SIG-M5 treated with dmso at 0.1 percent for 504 hours (cell line): ENCODE measurements around the gene UCN2.

Experiments used
- DNase-seq: peaks from one replicate; lab custom pipeline; 2025; ENCODE audit not compliant: unreplicated experiment; lab: John Stamatoyannopoulos, UW

UCN2 gene, protein sequence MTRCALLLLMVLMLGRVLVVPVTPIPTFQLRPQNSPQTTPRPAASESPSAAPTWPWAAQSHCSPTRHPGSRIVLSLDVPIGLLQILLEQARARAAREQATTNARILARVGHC

DNA sequence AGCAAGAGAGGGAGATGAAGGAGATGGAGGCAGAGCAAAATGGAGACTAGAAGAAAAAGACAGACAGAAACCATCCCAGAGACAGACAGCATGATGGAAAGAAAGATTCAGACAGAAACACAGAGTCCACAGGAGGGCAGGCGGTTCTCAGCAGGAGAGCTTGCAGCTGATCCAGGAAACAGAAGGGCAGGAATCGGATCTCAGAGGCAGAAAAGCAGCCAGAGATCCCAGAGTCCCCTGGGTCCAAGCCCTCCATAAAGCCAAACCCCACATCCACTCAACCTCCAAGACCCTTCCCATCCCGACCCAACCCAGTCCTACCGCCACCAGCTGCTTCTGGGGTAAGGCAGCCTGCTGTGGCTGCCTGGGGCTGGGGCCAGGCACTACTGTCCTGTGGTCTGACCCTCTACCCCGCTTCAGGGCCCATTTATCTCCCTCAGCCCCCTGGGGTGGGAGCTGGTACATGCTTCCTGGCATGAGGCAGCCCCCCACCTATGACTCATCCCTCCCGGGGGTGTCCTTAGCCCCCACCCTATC lies at the start of gene UCN2:
UCN2 (minus strand) TSS at position 400 of the 537 bp plus-strand sequence. CDS start 657 bp downstream, outside the sequence.
- no peak for DNase-seq

DNA sequence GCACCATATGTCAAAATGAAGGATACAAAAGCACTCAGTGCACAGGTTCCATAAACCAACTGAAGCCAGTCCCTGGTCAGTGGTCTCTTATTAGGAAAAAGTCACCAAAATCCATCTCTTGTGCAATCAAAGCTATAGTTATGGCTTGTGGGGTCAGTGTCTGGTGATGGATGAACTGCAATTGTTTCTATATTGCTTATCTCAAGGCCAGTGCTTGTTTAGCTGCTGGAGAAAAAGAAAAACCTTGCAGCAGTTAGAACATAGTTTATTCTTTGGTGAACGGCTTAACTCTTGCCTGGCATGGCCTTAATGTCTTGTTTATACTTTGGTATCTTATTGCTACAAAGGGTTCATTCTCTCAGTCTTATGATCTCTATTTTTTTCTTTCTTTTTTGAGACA lies 48.7 kb upstream of the UCN2 start:
- no peak for DNase-seq

DNA sequence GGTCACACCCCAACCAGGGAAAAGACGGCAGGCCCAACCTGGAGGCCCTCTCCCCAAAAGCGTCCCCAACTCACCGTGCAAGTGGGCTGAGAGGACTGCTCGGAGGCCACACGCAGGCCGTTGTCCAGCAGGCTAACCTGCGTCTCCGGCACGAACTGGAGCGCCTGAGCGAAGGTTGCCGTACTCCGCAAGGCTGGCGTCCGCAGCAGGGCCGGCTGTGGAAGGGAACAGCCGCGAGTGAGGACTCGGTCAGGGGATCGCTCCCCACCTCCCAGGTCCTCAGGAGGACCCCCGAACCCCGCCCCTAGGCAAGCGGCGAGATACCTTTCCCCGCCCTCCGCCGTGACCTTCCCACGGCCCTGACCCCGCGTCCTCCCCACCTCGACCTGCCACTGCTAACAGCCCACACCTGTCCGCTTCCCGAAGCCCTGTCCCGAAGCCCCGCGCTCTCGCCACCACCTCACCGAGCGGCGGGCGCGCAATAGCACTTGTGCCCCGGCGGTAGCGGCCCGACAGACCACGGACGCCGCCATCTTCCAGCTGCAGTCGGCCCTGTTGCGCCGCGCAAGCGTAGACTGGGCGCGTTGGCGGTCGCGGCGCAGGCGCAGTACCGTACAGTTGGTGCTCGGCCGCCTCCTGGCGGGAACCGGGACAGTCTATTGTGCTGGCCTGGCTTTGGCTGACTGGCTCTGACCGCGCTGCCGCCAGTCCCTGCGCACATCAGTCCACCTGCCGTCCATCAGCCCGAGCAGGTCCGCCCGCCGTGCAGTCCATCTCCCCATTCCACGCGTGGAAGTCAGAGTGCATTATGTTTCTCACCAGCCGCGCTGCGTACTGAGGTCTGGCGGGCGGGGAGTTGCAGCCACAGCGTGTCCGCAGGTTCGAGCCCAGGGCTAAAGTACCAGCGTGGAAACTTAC lies 45.8 kb upstream of the UCN2 start, which contains the start of gene UQCRC1:
UQCRC1 (minus strand) TSS at position 559 of the 918 bp plus-strand sequence; CDS start at position 533, 26 bp downstream.
- peak; percentile 88 for DNase-seq

DNA sequence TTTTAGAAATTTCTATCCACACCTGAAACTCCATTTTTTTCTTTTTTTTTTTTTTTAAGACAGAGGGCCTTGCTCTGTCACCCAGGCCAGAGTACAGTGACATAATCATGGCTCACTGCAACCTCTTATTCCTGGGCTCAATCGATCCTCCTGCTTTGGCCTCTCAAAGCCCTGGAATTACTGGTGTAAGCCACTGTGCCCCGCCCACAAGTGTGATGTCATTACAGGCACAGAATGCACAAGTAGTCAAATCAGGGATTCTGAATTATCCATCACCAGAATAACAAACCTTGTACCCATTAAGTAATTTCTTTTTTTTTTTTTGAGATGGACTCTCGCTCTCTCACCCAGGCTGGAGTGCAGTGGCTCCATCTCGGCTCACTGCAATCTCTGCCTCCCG lies 43.9 kb upstream of the UCN2 start:
- DNase-seq: no peak

DNA sequence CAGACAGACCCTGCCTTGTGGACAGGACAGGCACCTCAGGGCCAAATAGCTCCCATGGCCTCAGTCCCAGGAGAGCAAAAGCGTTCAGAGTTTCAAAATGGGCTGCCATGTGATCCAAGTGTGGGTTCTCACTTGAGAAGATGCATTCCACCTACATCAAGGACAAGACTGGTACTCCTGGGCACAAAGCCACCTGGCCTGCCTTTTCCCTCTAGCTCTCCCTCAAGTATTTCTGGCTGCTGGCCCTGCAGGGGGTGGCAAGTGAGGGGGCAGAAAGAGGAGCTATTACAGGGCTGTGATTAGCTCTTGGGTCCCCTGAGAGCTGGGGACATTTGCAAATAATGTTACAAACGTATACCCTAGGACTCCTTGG lies 38.0 kb upstream of the UCN2 start:
- no peak for DNase-seq

DNA sequence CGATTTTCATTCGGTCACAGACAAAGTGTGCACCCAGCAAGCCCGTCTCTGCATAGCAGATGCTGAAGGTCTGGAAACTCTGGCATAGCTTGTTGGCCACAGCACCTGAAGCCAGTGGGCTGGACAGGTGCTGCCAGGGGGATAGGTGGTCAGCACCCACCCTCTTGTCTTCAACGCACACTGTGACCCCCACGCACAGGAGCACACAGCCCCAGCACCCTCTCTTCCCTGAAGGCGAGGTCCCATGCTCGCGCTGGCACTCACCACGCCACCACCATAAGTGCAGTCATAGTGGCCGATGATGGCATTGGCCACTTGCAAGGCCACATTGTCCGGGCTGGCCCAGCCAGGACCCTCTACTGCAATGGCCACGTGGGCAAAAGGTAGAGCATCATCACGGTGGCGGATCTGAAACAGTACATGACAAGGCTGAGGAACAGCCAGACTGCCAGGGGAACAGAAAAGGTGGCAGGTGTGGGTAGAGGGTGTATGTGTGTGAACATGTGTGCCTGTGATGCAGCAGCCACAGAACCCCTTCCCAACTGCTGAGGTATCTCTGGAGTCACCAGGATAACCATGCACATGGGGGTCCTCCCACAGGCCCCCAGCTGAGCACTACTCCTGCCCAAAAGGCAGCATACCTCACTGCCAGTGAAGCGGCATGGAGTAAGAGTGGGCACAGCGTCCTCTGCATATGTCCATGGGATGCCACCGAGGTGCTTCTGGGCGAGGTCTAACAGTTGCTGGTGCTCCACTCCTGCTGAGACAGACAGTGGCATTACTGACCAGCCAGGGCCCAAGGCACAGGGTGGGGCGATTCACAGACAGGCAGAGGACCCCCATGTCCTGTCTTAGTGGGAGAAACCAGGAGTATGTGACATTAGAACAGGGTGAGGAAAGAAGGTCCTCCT lies 37.4 kb upstream of the UCN2 start:
- DNase-seq: no peak

DNA sequence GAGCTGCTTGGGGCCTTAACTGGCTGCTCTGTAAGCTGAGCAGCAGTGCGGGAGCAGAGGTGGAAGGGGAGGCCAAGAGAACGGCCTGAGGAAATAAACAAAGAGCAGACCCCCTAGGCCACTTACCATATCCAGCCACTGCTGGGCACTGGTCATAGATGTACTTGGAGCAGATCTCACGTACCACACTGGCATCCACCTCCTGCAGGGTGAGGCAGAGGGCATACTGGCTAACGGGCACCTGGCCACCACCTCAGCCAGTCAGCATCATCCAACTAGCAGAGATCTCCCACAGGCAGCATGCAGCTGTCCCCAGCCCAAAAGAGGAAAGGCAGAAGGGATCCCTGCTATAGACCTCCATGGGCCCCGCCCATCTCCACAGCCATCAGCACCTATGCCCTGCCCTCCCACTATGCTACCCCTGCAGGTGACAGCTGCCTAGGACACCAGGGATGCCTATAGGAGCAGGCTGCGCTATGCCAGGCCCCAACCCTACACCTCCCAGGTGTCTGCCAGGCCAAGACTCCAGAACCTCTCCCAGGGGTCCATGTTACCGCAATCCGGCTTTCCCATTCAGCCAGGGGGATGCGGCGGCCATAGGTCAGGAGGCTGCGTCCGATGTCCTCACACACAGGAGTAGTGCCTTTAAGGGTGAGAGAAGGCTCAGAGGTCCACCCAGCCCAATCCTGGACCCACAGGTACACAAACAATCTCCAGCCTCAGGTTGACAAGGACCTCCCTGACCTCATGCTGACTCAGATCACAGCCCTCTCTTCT lies 36.1 kb upstream of the UCN2 start:
- no peak for DNase-seq

DNA sequence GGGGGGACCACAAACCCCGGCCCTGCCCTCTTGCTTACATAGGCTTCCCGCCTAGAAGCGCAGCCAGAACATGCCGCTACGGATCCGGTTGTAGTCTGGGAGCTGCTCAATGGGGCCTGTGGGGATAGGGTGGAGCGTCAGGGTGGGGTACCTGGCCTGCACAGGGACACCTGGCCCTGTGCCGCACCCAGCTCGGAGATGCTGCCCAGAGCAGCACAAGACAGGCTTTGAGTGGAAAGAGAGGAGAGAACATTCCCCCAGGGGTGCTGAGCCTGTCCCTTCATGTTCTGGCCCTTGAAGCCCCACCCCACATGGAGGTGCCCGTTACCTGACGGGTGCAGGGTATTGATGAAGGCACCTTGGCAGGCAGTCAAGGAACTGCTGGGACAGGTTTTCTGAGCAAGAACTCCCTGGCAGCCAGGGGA lies 35.5 kb upstream of the UCN2 start:
- no peak for DNase-seq

DNA sequence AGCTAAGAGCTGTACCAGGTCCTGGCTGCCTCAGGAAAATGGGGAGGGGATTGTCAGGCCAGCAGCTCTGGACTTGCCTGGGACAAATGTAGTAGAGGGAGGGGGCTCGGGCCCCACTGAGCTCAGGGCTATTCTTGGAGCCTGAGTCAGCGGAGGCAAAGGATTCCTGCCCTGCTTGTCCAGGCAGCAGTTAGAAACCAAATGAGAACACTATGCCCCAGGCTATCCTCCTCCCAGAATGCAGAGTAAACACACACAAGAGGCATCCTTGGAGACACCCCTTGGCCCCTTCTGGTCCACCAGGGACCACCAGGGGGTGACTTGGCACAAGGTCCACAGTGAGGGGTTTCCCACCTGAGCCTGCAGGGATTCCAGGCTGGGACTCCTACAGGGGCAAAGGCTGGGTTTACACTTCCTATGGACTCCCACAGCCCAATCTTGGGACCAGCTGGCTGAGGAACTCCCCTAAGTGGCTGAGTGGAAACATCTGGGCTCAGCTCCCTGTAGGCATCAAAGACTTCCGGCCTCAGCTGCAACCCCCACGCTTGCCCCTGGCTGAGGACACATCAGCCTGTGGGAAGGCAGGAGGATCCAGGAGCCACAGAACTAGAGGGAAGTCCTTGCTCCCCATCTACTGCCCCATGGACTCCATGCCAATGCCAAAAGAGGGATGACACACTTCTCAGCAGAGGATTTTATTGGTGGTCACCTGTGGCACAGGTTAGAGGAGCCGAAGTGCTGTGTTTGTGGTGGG lies 34.9 kb upstream of the UCN2 start:
- DNase-seq: no peak

DNA sequence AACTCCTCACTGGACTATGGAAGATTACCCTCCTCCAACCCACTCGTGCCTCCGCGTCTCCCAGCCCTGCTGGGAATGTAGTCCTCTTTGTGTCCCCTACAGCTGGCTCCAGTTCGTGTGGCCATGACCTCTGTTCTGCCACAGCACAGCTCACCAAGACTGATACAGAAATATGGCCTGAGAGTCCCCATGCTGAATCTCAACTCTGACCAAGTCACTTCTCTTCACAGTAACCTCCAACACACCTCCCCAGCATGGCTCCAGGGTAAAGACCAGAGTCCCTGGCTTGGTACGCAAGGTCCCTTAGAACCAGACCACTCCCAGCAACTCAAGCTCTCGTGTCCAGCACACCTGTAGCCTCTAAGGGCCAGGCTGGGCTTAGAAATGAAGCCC lies 33.8 kb upstream of the UCN2 start:
- no peak for DNase-seq

DNA sequence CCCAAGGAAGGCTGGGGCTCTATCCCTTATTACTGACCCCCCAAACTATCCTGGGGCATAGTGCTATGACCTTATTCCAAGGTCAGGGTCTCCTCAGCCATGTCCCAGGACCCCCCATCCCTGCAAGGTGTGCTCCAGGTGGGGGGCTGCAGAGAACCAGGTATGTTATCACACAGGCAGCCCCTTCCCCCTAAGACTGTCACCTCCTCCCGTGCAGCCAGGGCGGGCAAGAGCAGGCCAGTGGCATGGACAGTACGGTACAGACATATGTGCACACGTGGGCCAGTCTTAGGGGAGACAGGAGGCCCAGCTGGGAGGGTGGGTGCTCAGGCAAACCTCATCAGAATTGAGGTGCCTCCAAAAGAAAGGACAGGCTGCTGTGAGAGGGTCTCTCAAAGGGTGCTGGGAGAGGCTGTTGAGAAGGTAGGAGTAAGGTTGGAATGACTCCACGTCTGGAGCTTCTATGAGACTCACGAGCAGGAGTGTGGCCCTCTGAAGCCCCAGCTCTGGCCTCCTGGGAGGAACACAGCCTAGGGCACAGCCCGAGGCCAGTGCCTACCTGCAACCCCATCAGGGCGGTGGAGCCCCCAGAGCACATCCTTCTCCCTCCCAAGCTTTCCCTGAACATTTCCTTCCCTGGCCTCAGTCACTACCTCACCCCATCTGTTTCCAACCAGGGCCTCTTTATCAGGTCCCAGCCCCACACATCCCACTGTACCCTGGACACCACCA lies 33.3 kb upstream of the UCN2 start:
- no peak for DNase-seq

DNA sequence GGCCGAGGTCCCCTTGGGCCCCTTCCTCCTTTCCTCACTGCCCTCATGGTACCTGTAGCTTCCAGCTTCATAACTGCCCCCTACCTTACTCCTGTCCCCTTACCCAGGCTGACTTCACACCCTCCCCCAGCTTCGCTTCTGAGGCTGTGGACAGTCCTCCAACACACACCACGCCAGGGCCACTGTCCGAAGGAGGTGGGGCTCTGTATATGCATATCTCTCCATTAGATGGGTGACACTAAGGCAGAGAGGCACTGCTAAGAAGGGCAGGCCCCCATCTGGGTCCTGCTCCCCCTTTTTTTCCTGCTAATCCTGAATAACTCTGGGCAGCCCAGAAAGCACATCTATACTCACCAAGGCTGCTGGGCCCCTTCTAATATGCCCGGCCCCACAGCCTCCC lies 32.6 kb upstream of the UCN2 start:
- DNase-seq: no peak

DNA sequence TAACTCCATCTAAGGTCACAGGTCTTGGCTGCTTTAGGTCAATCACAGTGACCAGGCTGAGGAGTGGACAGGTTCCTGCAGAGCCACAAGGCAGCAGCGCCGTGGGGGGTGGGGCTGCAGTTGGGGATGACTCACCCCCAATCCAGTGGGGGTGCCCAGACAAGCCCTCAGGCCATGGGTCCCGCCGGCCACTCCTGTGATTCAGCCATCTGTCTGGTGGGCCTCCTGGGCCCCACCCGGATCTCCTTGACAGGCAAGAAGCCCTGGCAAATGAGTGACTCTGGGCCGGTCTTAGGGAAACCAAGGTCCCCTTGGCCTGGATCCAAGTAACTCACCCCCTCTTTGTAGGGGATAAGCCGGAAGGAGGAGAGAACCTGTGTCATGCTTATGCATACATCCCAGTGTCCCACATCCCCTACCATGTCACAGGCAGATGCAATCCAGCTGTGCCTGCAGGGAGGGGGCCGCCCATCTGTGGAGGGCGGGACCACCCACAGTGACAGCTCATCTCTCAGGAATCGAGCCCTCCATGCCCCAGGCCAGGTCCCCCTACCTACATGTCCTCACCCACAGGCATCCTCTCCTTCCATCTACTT lies 32.0 kb upstream of the UCN2 start:
- no peak for DNase-seq

DNA sequence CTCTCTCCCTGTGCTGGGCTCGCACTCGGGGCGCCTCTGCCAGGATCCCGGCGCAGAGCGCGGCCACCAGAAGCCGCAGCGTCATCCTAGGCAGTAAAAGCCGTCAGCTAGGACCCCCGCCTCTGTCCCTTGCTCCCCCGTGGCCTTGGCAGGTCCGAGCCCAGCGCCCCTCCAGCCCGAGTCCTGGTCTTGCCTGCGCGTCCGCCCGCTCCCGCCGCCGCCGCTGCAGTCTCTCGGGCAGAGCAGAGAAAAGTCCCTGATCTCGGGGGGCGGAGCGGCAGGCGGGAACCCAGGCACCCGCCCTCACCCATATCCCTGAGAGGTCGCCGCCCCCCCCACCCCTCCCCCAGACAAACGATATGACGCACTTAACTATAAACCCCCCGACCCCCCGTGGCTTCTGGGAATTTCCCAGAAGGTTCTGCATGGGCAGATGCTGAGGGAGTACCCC lies 31.5 kb upstream of the UCN2 start, which contains the start of gene COL7A1:
COL7A1 (minus strand) TSS at position 255 of the 451 bp plus-strand sequence; CDS start at position 85, 170 bp downstream.
- DNase-seq: no peak

DNA sequence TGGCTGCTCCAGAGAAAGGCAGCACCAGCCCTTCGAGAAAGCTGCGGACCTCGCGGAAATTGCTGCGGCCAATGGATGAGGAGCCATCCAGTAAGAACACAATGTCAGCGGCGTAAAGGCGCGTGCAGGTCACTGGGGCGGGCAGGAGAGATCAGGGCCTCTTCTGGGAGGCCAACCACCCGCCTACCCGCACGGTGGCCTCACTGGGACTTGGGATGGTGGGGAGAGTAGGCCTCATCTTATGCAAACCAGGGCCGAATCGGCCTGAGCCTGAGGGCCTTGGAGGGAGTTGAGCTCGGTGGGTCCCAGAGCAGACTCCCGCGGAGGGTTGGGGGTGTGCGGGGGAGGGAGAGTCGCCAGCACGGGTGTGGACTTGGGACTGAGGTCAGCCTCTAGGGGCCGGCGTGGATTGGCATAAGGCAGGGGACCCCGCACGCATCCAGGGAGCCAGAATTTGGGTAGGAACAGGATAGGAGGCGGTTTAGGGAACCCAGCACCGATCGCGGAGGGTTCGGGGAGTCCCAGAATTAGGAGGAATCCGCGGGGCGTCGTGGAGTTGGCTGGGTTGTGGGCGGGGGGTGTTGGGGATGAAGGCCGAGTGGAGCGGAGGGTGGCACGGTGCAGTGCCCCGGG lies 31.0 kb upstream of the UCN2 start:
- DNase-seq: no peak

DNA sequence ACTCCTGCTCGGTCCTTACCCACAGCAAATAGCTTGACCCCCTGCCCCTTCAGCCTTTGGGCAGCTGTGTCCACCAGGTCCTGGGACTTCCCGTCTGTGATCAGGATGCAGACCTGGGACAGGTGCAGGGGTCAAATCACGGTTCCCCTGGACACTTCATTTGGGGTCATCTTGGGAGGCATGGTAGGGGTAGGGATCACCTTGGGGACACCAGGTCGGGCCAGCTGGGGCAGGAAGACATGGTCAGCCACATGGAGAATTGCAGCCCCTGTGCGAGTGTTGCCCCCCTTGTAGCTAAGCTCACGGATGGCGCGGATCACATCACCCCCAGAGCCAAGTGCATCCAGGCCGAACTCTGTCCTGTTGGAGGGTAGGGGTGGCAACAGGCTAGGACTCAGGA lies 29.8 kb upstream of the UCN2 start:
- DNase-seq: no peak

DNA sequence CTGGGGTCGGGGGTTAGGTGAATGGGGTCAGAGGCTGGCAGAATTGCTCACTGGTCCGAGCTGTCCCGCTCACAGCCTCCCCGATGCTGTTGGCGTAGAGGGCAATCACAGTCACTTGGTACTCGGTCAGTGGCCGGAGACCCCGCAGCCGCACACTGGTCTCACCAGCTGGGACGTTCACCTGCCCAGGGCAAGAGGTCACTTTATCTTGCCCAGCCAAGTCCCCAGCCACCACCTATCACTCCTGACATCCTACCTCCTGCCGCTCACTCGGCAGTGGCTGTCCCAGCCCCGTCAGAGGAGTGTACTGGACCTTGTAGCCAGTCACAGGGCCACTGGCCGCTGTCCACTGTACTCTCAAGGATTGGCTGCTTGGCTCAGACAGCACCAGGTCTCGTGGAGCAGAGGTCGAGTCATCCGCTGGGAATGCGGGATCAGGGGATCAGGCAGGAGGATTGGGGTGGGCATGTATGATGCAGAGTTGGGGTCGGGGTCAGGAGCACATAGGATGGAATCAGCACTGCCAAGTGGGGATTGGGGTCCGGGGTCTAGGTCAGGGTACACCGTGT lies 29.0 kb upstream of the UCN2 start:
- no peak for DNase-seq
